Spleen (tissue), 13 donors: ENCODE measurements around the gene ZNF600. TPM values are rescaled to one million over a fixed set of nuclear protein-coding genes. Genes with fewer than 3 reads are reported as not detected.
"Not testable (repeated sequence)": the region's sequence is repeated elsewhere in the genome, so short reads cannot be mapped to it uniquely, and the experiment has no call there.

Experiments used
- DNase-seq: peaks from one replicate; pipeline ENCODE4 v3.0.0-alpha.2; 2020
- H3K27ac ChIP-seq, 8 donors: fragments of 200-600 bp; sonication (generic) in 7 of 8; 1 replicate in 4 of 8; 2 replicates in 4 of 8; pipeline versions ENCODE4 v1.5.0 to v1.8.0; 2016 to 2021; ENCODE audit warnings: inconsistent platforms in 4 of 8, mild to moderate bottlenecking in 4 of 8, moderate library complexity in 1 of 8
- H3K27me3 ChIP-seq, 7 donors: fragments of 200-600 bp; sonication (generic) in 6 of 7; replicated peaks in 1 of 7; 1 replicate in 4 of 7; 2 replicates in 3 of 7; pipeline versions ENCODE4 v1.5.0 to v1.8.0; 2016 to 2021; ENCODE audit warnings: inconsistent platforms in 3 of 7, mild to moderate bottlenecking in 1 of 7
- H3K36me3 ChIP-seq, 6 donors: fragments of 200-600 bp; sonication (generic) in 5 of 6; 1 replicate in 4 of 6; 2 replicates in 2 of 6; pipeline versions ENCODE4 v1.5.0 to v1.8.0; 2016 to 2021; ENCODE audit warnings: inconsistent platforms in 2 of 6
- H3K4me1 ChIP-seq, 6 donors: fragments of 200-600 bp; sonication (generic) in 5 of 6; 1 replicate in 3 of 6; 2 replicates in 3 of 6; pipeline versions ENCODE4 v1.5.0 to v1.8.0; 2016 to 2021; ENCODE audit warnings: inconsistent platforms in 3 of 6
- H3K4me3 ChIP-seq, 8 donors: fragments of 200-600 bp; sonication (generic) in 7 of 8; 1 replicate in 4 of 8; 2 replicates in 4 of 8; pipeline versions ENCODE4 v1.5.0 to v1.8.0; 2016 to 2021; ENCODE audit warnings: inconsistent platforms in 4 of 8, mild to moderate bottlenecking in 4 of 8, moderate library complexity in 2 of 8
- H3K9me3 ChIP-seq, 8 donors: fragments of 200-600 bp; sonication (generic) in 7 of 8; 1 replicate in 4 of 8; 2 replicates in 4 of 8; pipeline versions ENCODE4 v1.5.0 to v1.8.0; 2016 to 2021; ENCODE audit warnings: inconsistent platforms in 4 of 8
- POLR2A ChIP-seq, 3 donors: fragments of 450-650 bp; IDR thresholded peaks; one replicate each; pipeline ENCODE4 v1.5.1; 2017; ENCODE audit warnings: antibody characterized with exemption in 3 of 3, mild to moderate bottlenecking in 1 of 3
- POLR2AphosphoS5 ChIP-seq, 3 donors: sonication (generic); formaldehyde crosslinking; IDR thresholded peaks; one replicate each; pipeline ENCODE4 v1.5.1; 2017; ENCODE audit warnings: antibody characterized with exemption in 3 of 3
- WGBS, 5 donors: extraction: QIAGEN DNeasy Blood & Tissue Kit in 3 of 5; methylation state at CpG; one replicate each; pipeline versions ENCODE4 v1.1.5 to v1.1.7; 2013 to 2018; 5-methylcytosine and 5-hydroxymethylcytosine counted together
- intact Hi-C: fragments of 100-400 bp; cut with DNase I; formaldehyde crosslinking; loops from one replicate; pipeline ENCODE4 v1.15.0; 2023; ENCODE audit warnings: low total_unique reads
- long read RNA-seq, 2 donors: transcript quantifications; one replicate each; lab custom pipeline, GENCODE V29; 2026
- polyA plus RNA-seq, 3 donors: library from polyadenylated mRNA; stranded (reverse); fragments of 200-250 nt; gene quantifications; one replicate each; pipeline ENCODE4 v1.2.1, GENCODE V29; 2013
- total RNA-seq, 7 donors: library from RNA; depleted of rRNA in 3 of 7; stranded (reverse); fragments of >200 nt in 3 of 7; fragmentation: NEBNext Ultra II Directional in 4 of 7; extraction: Animal tissue kit (Norgen Biotek cat#: 25700) in 4 of 7; gene quantifications; one replicate each; pipeline versions ENCODE4 v1.1.0 to v1.2.1, GENCODE V29; 2016 to 2021
- TF ChIP-seq, protein P1 (sequence below), 11 experiments: fragments of 200-600 bp in 7 of 11; fragments of 450-650 bp in 4 of 11; sonication (generic) in 4 of 11; IDR thresholded peaks in 8 of 11; conservative IDR thresholded peaks in 3 of 11; 1 replicate in 7 of 11; 2 replicates in 4 of 11; pipeline versions ENCODE4 v1.4.0 to v1.8.0; 2016 to 2021; ENCODE audit warnings: antibody characterized with exemption in 11 of 11, inconsistent platforms in 4 of 11, mild to moderate bottlenecking in 1 of 11
- donor health status: healthy with polysubstance abuse.
- donor health status: DM: no; HTN: no; CAD: no; lungs with moderate emphysema.
- donor health status: DM: no; HTN: no; CAD: no.
- donor health status: Bipolar disorder and iron deficiency.
- donor health status: healthy.
- donor health status: DM: no; HTN: no; CAD: no.
- donor health status: DM: yes; HTN: yes; CAD: no.

Gene ZNF600
- total RNA-seq (10 to 100 TPM; 10.7 to 32.3 (median 22.4) TPM), polyA plus RNA-seq (10 to 100 TPM in 2 of 3 donors, 1 to 10 TPM in 1; 7.5 to 20.4 (median 17.0) TPM)
- long read RNA-seq, donor 1, partial matches to known transcripts = 0 of 1 reads
- long read RNA-seq, donor 1, other reads (novel, unspliced or antisense) = 0 of 1 reads
- long read RNA-seq, donor 2 = 0 reads

DNA sequence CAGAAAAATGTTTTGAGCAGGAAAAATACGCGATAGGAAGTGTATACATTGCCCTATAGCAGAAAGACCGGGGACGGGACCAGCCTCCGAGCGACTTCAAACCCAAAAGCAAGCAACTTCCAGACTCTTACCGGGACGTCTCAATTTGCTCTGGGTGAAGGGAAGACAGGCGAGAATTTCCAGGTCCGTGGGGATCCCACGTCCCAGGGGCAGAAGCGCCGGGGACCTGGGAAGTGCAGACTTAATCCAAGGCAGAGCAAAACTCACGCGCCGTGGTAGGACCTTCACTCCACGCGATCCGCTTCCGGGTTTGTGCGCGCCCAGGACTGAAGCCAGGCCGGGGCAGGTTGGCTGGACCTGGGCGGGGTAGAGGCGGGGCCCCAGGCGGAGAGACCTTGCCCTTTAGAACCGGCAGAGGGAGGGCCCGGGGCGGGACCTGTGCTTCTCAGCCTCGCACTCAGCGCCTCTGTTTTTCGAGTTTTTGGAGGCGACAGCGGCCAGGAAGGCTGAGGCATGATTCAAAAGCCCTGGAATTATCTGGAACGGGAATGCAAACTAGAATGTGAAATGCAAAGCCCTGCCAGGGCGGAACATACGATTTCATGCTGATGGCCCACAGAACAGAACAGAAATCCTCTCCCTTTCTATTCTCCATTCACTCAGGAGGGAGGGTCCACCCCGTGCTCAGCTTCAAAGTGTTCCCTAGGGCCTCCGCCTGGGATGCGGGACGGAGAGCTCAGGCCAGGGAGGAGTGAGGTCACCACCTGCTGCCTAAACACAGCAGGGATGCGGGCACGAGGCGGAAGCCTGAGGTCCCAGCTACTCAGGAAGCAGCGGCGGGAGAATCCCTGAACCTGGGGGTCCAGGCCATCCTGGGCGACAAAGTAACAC lies at the start of gene ZNF600:
TSS of gene ZNF600 (minus strand) at position 328 of the 891 bp plus-strand sequence. CDS start 7,903 bp downstream, outside the sequence.
- WGBS, 5 donors = 1 to 2% (median 1%) methylated on average over 37 to 47 of the region's 47 CpGs
- Histone ChIP-seq H3K4me1 (peaks cover 0 to 34% (median 16%) of the 10 kb centered on the region in 6 donors), H3K4me3 (peak within 1 kb of the TSS; percentile 57 to 87 (median 69)), H3K27ac (peak within 1 kb of the TSS; percentile 58 to 90 (median 81)), H3K36me3 (peaks cover 0 to 19% (median 0%) of the 10 kb centered on the region in 6 donors), H3K9me3 (peaks cover 0 to 29% (median 2%) of the 10 kb centered on the region in 8 donors)
- TF ChIP-seq, protein P1, sequence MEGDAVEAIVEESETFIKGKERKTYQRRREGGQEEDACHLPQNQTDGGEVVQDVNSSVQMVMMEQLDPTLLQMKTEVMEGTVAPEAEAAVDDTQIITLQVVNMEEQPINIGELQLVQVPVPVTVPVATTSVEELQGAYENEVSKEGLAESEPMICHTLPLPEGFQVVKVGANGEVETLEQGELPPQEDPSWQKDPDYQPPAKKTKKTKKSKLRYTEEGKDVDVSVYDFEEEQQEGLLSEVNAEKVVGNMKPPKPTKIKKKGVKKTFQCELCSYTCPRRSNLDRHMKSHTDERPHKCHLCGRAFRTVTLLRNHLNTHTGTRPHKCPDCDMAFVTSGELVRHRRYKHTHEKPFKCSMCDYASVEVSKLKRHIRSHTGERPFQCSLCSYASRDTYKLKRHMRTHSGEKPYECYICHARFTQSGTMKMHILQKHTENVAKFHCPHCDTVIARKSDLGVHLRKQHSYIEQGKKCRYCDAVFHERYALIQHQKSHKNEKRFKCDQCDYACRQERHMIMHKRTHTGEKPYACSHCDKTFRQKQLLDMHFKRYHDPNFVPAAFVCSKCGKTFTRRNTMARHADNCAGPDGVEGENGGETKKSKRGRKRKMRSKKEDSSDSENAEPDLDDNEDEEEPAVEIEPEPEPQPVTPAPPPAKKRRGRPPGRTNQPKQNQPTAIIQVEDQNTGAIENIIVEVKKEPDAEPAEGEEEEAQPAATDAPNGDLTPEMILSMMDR (IDR thresholded peaks at IDR 0.05 in 8 of 11, conservative IDR thresholded peaks at IDR 0.05 in 3 of 11) = peak in 9 of 11 experiments; percentile 20 to 70 (median 57)
- TF ChIP-seq POLR2AphosphoS5 (IDR thresholded peaks at IDR 0.05) = peak; percentile 92 to 95 (median 94)
- intact Hi-C loops, H3K27me3 ChIP-seq: not testable (repeated sequence)
- DNase-seq = peak; percentile 98

DNA sequence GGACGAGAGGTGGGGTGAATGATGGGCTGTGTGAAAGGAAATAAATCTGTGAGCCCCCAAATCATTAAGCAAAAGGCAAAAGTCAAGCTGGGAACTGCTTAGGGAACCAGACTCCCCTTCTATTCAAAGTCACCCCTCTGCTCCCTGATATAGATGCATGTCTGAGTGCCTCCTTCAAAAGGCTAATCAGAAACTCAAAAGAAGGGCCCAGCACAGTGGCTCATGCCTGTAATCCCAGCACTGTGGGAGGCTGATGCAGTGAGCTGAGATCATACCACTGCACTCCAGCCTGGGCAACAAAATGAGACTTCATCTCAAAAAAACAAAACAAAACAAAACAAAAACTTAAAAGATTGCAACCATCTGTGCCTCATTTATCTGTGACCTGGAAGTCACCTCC lies 47.7 kb upstream of the ZNF600 start:
- intact Hi-C loops, H3K27me3 ChIP-seq, H3K4me1 ChIP-seq, DNase-seq, H3K27ac ChIP-seq, H3K4me3 ChIP-seq: not testable (repeated sequence)
- Histone ChIP-seq H3K36me3 (peaks cover 0 to 24% (median 6%) of the 10 kb centered on the region in 6 donors), H3K9me3 (peaks cover 6 to 86% (median 74%) of the 10 kb centered on the region in 8 donors)
- WGBS, 5 donors = 73 to 92% (median 81%) methylated on average over 1 of the region's 1 CpG

DNA sequence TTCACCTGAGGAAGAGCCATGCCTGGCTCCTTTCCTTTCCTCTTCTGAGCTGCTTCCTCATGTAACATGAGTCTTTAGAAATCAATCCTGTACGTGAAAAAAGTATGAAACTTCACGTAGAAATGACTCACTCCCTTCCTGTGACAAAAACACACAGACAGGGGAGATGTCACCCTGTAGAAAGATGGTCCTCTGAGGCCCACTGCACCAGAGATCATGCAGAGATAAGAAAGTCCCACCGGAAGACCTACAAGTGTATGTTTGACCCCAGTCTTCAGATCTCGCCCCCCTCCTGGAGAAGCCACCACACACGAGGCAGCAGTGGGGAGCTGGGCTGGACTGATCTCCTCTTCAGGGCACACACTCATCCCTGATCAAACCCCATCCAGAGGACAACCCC lies 47.0 kb upstream of the ZNF600 start:
- H3K27me3 ChIP-seq, H3K4me1 ChIP-seq, intact Hi-C loops, DNase-seq, H3K4me3 ChIP-seq: not testable (repeated sequence)
- Histone ChIP-seq H3K36me3 (peaks cover 0 to 16% (median 0%) of the 10 kb centered on the region in 6 donors), H3K27ac (peak overlapping the region in 1 of 8 donors; percentile 51), H3K9me3 (peaks cover under 1 to 79% (median 67%) of the 10 kb centered on the region in 8 donors)
- WGBS, 5 donors = 55 to 73% (median 66%) methylated on average over 3 to 5 of the region's 5 CpGs

DNA sequence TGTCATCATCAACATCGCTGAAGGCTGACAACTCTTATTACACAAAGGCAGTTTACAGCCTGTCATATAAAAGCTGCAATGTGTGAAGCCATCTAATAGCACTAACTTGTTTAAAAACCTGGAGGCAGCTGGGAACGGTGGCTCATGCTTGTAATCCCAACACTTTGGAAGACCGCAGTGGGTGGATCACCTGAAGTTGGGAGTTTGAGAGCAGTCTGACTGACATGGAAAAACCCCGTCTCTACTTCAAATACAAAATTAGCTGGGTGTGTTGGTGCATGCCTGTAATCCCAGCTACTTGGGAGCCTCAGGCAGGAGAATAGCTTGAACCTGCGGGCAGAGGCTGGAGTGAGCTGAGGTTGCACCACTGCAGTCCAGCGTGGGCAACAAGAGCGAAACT lies 43.3 kb upstream of the ZNF600 start:
- H3K36me3 ChIP-seq, DNase-seq, H3K4me1 ChIP-seq, H3K4me3 ChIP-seq, H3K27me3 ChIP-seq, intact Hi-C loops, H3K27ac ChIP-seq: not testable (repeated sequence)
- peaks cover 0 to 82% (median 32%) of the 10 kb centered on the region in 8 donors for H3K9me3 ChIP-seq
- WGBS, 5 donors = 82 to 96% (median 91%) methylated on average over 7 of the region's 7 CpGs

DNA sequence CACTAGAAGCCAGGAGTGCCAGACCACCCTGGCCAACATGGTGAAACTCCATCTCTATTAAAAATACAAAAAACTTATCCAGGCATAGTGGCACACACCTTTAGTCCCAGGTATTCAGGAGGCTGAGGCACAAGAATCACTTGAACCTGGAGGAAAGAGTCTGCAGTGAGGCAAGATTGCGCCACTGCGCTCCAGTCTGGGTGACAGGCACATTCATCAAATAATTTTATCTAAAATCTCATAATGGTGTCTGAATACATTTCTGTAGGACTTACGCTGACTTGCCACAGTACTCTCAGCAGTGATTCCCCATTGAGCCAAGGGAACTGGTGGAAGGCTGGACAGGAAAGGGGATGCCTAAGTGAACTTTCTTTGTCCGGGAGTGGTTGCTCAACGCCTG lies 39.2 kb upstream of the ZNF600 start:
- no peak overlapping the region for H3K4me3 ChIP-seq
- no peaks in the 10 kb centered on the region for H3K27me3 ChIP-seq
- TF ChIP-seq POLR2A (IDR thresholded peaks at IDR 0.05) (no peak), POLR2AphosphoS5 (IDR thresholded peaks at IDR 0.05) (no peak)
- TF ChIP-seq, protein P1 (IDR thresholded peaks at IDR 0.05 in 8 of 11, conservative IDR thresholded peaks at IDR 0.05 in 3 of 11) = no peak
- H3K36me3 ChIP-seq = no peaks in the 10 kb centered on the region
- no peak for DNase-seq
- peaks cover 0 to 60% (median 4%) of the 10 kb centered on the region in 8 donors for H3K9me3 ChIP-seq
- WGBS, 5 donors = 89 to 96% (median 93%) methylated on average over 5 of the region's 5 CpGs
- H3K27ac ChIP-seq = no peak overlapping the region
- peaks cover 0 to 7% (median 2%) of the 10 kb centered on the region in 6 donors for H3K4me1 ChIP-seq
- intact Hi-C loops = no loop called here
